Measurements from ENCODE around the gene MPZL1. TPM values are rescaled to one million over a fixed set of nuclear protein-coding genes. Genes with fewer than 3 reads are reported as not detected.

The MPZL1 gene
- total and polyA plus RNA-seq, 2 donors (not counting 3 experiments of a cell fraction or from before 2014, with no cell fraction given): 41.7 to 99.1 TPM

GRCh38 chr1:167761400-167761799 is 39.6 kb downstream of the MPZL1 start:
- H3K9me3 ChIP-seq (replicated peaks; ENCODE audit: control insufficient read depth, insufficient read depth, low read length): no peaks in the 10 kb centered on the region
- H3K27me3 ChIP-seq (ENCODE audit: control insufficient read depth in 2 of 2, insufficient read depth in 2 of 2, low read length in 2 of 2): no peaks in the 10 kb centered on the region
- intact Hi-C loops (cut with micrococcal nuclease): no loop called here
- no peaks in the 10 kb centered on the region for H3K4me1 ChIP-seq (ENCODE audit: control insufficient read depth, extremely low read depth, insufficient read depth, low read length)
- H3K36me3 ChIP-seq (ENCODE audit: control insufficient read depth in 2 of 2, extremely low read depth in 1 of 2, insufficient read depth in 2 of 2, low read length in 2 of 2): no peaks in the 10 kb centered on the region
- peaks cover 3% of the 10 kb centered on the region for H4K20me1 ChIP-seq (replicated peaks; ENCODE audit: control insufficient read depth, extremely low read depth, insufficient read depth, low read length)
- no peak overlapping the region for H3K27ac ChIP-seq (ENCODE audit: insufficient read depth, low read depth, low read length)
- no peaks in the 10 kb centered on the region for H3K9me1 ChIP-seq (replicated peaks; ENCODE audit: control insufficient read depth, extremely low read depth, insufficient read depth, low read length)
- no peak overlapping the region for H3K4me3 ChIP-seq (replicated peaks in 1 of 3; ENCODE audit: insufficient read depth in 1 of 3, low read depth in 1 of 3, low read length in 3 of 3)
- H3K4me2 ChIP-seq (ENCODE audit: insufficient read depth, low read length): no peak overlapping the region
- dilution Hi-C loops (cut with MboI; ENCODE audit: extremely low pct_ligation_motif_present, low sequenced_read_pairs): no loop called here
- peaks cover 50% of the 10 kb centered on the region for H3K79me2 ChIP-seq (ENCODE audit: control insufficient read depth, insufficient read depth, low read length)
- FAIRE-seq (no peak), DNase-seq (ENCODE audit: low read depth, low spot score) (no peak)
- no peak for TF ChIP-seq EZH2 (IDR thresholded peaks at IDR 0.05; ENCODE audit: borderline replicate concordance, low read depth, low read length, severe bottlenecking)
- ChIA-PET POLR2A (no interaction called here), CTCF (no interaction called here)
- H3K9ac ChIP-seq (replicated peaks; ENCODE audit: extremely low read depth, insufficient read depth, low read length): no peak overlapping the region
- no peak overlapping the region for H2AFZ ChIP-seq (ENCODE audit: low read depth, low read length)
- no TSS peak for BruUV-seq (replicated peaks)

DNA sequence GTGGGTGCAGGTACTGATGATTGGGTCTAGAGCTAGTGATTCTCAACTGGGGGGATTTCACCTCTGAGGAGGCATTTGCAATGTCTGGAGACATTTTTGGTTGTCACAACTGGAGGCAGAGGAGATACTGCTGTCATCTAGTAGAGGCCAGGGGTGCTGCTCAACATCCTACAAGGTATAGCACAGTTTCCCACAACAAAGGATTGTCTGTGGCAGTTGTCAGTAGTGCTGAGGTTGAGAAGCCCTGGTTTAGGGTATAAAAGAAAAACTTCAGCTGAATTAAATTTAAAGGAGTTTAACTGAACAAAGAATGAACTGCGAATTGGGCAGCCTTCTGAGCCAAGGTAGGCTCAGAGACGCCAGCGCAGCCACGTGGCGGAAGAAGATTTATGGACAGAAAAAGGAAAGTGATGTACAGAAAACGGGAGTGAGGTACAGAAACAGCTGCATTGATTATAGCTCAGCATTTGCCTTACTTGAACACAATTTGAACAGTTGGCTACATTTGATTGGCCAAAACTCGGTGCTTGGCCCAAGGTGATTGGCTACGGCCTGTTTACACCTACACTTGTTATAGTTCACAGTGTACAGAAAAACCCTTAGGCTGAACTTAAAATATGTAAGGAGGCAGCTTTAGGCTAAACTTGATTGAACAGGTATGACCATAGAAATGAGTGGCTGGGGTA is 40.4 kb downstream of the MPZL1 start:
- H3K4me2 ChIP-seq (ENCODE audit: insufficient read depth, low read length): no peak overlapping the region
- H3K9me1 ChIP-seq (replicated peaks; ENCODE audit: control insufficient read depth, extremely low read depth, insufficient read depth, low read length): no peaks in the 10 kb centered on the region
- DNase-seq (ENCODE audit: low read depth, low spot score) (no peak), FAIRE-seq (no peak)
- H2AFZ ChIP-seq (ENCODE audit: low read depth, low read length): no peak overlapping the region
- H3K27ac ChIP-seq (ENCODE audit: insufficient read depth, low read depth, low read length): no peak overlapping the region
- no peaks in the 10 kb centered on the region for H3K36me3 ChIP-seq (ENCODE audit: control insufficient read depth in 2 of 2, extremely low read depth in 1 of 2, insufficient read depth in 2 of 2, low read length in 2 of 2)
- H3K4me1 ChIP-seq (ENCODE audit: control insufficient read depth, extremely low read depth, insufficient read depth, low read length): no peaks in the 10 kb centered on the region
- no peaks in the 10 kb centered on the region for H3K9me3 ChIP-seq (replicated peaks; ENCODE audit: control insufficient read depth, insufficient read depth, low read length)
- no peak overlapping the region for H3K9ac ChIP-seq (replicated peaks; ENCODE audit: extremely low read depth, insufficient read depth, low read length)
- no TSS peak for BruUV-seq (replicated peaks)
- H3K79me2 ChIP-seq (ENCODE audit: control insufficient read depth, insufficient read depth, low read length): peaks cover 47% of the 10 kb centered on the region
- peaks cover 3% of the 10 kb centered on the region for H4K20me1 ChIP-seq (replicated peaks; ENCODE audit: control insufficient read depth, extremely low read depth, insufficient read depth, low read length)
- ChIA-PET POLR2A (interaction anchor here (0.6 kb wide), 1 partner anchor 35 kb away, joined by 8 read pairs; no protein-coding TSS in a partner anchor), CTCF (interaction anchor here (0.6 to 0.9 kb wide), 2 partner anchors 42 to 110 kb away, joined by 3 read pairs; no protein-coding TSS in a partner anchor)
- dilution Hi-C loops (cut with MboI; ENCODE audit: extremely low pct_ligation_motif_present, low sequenced_read_pairs) (no loop called here), intact Hi-C loops (cut with micrococcal nuclease) (no loop called here)
- H3K27me3 ChIP-seq (ENCODE audit: control insufficient read depth in 2 of 2, insufficient read depth in 2 of 2, low read length in 2 of 2): no peaks in the 10 kb centered on the region
- no peak overlapping the region for H3K4me3 ChIP-seq (replicated peaks in 1 of 3; ENCODE audit: insufficient read depth in 1 of 3, low read depth in 1 of 3, low read length in 3 of 3)
- TF ChIP-seq POLR2A (IDR thresholded peaks at IDR 0.05; ENCODE audit: low read depth, low read length): no peak
- TF ChIP-seq JUN (IDR thresholded peaks at IDR 0.05; ENCODE audit: borderline replicate concordance, insufficient read depth, insufficient read length, low read depth): no peak
- no peak for TF ChIP-seq EZH2 (IDR thresholded peaks at IDR 0.05; ENCODE audit: borderline replicate concordance, low read depth, low read length, severe bottlenecking)
- TF ChIP-seq MYC (IDR thresholded peaks at IDR 0.05; ENCODE audit: low read depth, low read length): no peak
- TF ChIP-seq CTCF (IDR thresholded peaks at IDR 0.05; ENCODE audit: extremely low read depth in 1 of 2, insufficient read depth in 1 of 2, low read depth in 1 of 2, low read length in 2 of 2): no peak
- no peak for TF ChIP-seq MAX (IDR thresholded peaks at IDR 0.05; ENCODE audit: insufficient read depth, insufficient read length)
